Measurements from ENCODE around the gene FBLN2.
"Not testable (repeated sequence)": the region's sequence is repeated elsewhere in the genome, so short reads cannot be mapped to it uniquely, and the experiment has no call there.

Gene FBLN2

GRCh38 chr3:13513913-13514517 lies 34.9 kb upstream of the FBLN2 start:
- no peak for DNase-seq

GRCh38 chr3:13514639-13515435 lies 34.1 kb upstream of the FBLN2 start:
- DNase-seq = no peak

DNA sequence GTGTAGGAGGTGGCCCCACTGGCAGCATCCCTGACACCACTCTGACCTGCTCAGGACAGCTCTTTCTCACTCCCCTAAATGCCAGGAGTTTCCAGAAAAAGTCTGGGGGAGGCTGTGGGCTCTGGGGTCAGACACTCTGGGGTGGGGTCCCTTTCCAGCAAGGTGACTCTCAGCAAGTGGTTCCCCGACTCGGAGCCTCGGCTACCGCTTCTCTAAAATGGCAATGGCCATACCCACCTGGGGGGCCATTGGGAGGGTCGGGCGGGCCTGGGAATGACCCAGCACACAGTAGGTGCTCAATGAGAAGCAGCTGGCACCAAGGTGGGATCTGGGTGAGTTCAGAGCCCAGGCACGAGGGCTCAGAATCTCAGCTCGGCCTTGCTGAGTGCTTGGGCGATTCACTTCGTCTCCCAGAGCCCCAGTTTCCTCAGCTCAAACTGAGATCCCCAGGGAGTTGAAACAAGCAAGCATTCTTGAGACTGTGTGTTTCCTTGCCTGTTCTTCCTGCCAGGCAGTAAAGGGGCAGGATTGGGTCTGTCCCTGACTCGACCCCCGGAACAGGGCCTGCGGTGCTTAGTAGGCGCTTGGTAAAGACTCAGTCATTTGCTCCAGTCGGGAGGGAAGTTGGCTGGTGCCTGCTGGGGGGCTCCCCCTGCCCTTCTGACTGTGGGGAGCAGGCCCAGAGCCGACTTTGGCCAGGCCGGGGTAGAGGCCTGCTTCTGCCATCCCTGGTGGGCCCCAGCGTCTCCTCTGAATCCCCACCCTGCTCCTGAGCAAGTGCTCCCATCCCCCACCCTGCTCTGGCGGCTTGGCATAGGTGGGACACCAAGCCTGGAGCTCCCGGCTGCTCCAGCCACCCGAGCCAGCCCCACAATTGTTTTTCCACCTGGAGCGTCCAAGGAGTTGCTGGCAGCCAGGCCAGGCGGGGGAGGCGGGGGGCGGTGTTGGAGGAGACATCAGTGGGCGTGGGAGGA lies 32.9 kb upstream of the FBLN2 start:
- no peak for DNase-seq

DNA sequence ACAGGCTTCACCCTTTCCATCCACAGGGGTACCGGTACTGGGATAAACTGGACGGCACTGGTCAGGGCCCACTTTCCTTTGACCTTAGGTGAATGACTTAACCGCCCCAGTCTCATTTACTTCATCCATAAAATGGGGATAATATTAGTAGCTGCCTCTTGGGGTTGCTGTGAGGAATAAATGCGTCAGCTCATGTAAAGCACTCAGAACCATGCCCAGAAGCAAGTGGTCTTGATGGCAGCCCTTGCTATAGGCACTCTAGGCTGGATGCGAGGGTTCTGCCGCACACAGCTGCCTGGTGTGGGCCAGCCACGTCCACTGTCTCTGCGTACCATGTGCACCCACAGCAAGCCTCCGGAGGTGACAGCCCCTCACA lies 32.2 kb upstream of the FBLN2 start:
- DNase-seq = no peak

GRCh38 chr3:13517253-13517977 lies 31.5 kb upstream of the FBLN2 start:
- no peak for DNase-seq

DNA sequence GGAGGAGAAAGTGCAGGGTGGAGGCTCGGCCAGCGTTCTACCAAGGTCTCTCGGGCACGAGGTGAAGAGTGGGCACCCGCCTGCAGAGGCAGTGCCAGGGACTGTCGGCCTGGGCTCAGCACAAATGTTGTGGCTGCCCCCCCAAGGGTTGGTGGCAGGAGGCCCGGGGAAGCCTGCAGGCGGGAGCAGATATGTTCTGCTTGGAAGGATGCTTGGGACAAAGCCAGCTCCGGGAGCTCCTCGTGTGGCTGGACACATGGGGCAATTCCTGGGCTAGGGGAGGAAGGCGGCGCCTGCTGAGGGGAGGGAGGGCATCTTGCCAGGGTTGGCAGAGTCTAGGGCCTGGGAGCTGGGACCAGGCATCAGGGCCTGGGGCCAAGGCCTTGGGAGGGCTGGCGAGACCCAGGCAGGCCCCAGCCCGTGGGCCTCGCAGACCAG lies 30.4 kb upstream of the FBLN2 start:
- DNase-seq = no peak

- no peak for DNase-seq
Measured at GRCh38 chr3:13519006-13519791, 29.7 kb upstream of the FBLN2 start.

DNA sequence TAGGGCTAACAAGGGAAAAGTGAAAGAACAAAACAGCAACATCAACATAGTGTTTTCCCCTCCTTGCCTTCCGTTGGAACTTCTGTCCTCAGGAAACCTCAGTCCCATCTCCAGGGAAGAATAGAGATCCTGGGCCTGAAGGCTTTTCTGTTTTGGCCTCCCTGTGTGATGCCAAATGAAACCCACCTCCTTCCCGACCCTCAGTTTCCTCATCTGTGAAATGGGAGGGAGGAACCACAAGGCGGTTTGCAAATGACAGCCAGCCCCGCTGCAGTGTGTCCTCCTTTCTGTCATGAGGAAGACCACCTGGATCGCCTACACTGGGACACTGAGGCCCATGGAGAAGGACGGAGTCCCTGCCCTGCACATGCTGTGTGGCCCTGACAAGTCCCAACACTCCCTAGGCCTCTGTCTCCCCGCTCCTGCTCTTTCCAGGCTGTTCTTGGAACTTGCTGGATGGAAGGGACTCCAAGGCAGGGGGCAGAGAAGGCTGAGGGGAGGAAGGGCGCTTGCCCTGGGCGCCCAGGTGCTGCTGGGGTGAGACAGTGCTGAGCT lies 28.5 kb upstream of the FBLN2 start:
- no peak for DNase-seq

DNA sequence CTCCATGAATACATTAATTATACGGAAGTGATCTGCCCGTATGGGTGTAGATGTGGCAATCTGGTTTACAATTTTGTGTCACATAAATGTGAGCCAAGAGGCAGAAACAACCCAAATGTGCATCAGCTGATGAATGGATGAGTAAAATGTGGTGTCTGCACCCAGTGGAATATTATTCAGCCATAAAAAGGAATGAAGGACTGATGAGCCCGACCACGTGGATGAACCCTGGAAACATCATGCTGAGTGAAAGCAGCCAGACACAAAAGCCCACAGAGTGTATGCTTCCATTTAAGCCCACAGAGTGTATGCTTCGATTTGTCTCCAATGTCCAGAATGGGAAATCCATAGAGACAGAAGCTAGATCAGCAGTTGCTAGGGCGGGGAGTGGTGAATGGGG lies 27.6 kb upstream of the FBLN2 start:
- DNase-seq = no peak

DNA sequence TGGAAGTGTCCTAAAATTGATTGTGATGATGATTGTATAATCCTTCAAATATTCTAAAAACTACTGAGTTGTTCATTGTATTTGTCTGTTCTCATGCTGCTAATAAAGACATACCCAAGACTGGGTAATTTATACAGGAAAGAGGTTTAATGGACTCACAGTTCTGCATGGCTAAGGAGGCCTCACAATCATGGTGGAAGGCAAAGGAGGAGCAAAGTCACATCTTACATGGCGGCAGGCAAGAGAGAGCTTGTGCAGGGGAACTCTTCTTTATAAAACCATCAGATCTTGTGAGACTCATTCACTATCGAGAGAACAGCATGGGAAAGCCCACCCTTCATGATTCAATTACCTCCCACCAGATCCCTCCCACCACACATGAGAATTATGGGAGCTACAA lies 27.2 kb upstream of the FBLN2 start:
- DNase-seq = not testable (repeated sequence)

- DNase-seq = no peak
Measured at GRCh38 chr3:13522236-13522635, 26.7 kb upstream of the FBLN2 start.

DNA sequence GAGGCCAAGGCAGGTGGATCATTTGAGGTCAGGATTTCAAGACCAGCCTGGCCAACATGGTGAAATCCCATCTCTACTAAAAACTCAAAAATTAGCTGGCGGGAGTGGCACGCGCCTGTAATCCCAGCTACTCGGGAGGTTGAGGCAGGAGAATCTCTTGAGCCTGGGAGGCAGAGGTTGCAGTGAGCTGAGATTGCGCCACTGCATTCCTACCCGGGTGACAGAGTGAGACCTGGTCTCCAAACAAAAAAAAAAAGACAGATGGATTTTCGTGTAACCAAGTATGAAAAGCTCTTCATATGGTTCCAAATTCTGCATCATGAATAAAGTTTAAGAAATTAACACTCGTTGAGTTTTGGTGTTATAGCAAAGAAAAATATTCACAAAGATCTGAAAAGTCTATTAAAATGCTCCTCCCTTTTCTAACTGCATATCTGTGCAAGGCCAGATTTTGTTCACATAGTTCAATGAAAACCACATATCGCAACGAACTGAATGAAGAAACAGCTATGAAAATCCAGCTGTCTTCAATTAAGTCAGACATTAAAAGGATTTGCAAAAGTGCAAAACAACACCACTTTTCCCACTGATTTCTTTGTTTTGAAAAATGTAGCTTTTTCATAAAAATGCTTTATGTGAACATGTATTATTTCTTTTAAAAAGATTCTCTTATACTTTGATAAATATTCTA lies 23.8 kb upstream of the FBLN2 start:
- no peak for DNase-seq

DNA sequence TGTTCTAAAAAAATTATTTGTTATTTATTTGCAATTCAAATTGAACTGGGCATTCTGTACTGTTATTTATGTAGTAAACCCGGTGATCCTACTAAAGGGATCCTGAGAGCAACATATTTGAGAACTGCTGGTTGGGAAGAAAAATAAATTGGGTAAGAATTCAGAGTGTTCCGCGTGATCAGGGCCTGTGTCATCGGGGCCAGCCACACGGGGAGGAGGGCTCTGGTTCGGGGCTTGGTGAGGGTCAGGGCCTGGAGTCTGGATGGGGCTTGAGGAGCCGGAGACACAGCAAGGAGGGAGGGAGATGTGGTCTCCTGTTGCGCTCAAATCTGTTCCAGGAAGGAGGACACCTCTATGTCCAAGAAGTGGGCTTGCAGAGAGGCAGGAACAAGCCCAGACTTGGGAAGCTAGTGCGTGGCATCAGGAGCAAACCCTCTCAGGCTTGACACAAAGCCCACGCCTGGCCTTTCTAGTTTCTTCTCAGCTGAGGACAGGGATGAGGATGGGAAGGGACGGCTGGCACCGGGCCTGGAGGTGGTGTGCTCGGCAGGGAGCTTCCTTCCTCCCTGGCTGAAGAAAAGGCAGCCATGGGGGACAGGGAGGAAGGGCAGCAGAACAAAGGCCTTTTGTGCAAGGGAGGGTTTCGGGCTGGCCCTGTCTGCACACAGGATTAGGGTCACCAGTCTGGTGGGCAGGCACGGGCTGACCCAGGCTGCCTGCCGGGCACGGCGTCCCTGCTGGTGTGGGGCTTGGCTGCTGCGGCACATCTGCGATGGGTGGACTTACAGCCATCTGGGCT lies 22.9 kb upstream of the FBLN2 start:
- DNase-seq = no peak

- no peak for DNase-seq
Measured at GRCh38 chr3:13526626-13526949, 22.3 kb upstream of the FBLN2 start.

- no peak for DNase-seq
Measured at GRCh38 chr3:13528217-13528867, 20.6 kb upstream of the FBLN2 start.

- no peak for DNase-seq
Measured at GRCh38 chr3:13529196-13530112, 19.5 kb upstream of the FBLN2 start.

GRCh38 chr3:13530241-13531009 lies 18.5 kb upstream of the FBLN2 start:
- no peak for DNase-seq

- DNase-seq = no peak
Measured at GRCh38 chr3:13532085-13532484, 16.8 kb upstream of the FBLN2 start.
